Stimulated activated naive CD8-positive, alpha-beta T cell treated with anti-CD3 and anti-CD28 coated beads, Interleukin-15, Interleukin-2, amounts not matched to agents 100 U/mL and 50 U/mL, for 24 hours (primary cell): Measurements from ENCODE around the gene MYOZ3.

Experiments
- ATAC-seq: fragments of 150-1000 bp; cut with Tn5 transposase; one replicate; pipeline ENCODE4 v1.10.0; 2021
- DNase-seq: peaks from one replicate; pipeline ENCODE4 v3.0.0; 2021

Gene MYOZ3

GRCh38 chr5:150661086-150661485 is at the start of gene MYOZ3:
TSS of gene MYOZ3 (plus strand) at chr5:150661251. CDS start at chr5:150662942, 1,691 bp downstream.
- no peak for ATAC-seq
- DNase-seq = no peak

GRCh38 chr5:150612405-150612804 is 48.6 kb upstream of the MYOZ3 start:
- ATAC-seq (no peak), DNase-seq (no peak)

- DNase-seq = no peak
- no peak for ATAC-seq
Observed at GRCh38 chr5:150612905-150613670, 48.0 kb upstream of the MYOZ3 start.

- ATAC-seq (no peak), DNase-seq (no peak)
Observed at GRCh38 chr5:150613991-150614660, 46.9 kb upstream of the MYOZ3 start.

GRCh38 chr5:150614661-150615060 is 46.4 kb upstream of the MYOZ3 start:
- no peak for ATAC-seq
- DNase-seq = no peak

GRCh38 chr5:150615141-150615699 is 45.8 kb upstream of the MYOZ3 start:
- ATAC-seq (no peak), DNase-seq (no peak)

- no peak for ATAC-seq
- no peak for DNase-seq
Observed at GRCh38 chr5:150616024-150616470, 45.0 kb upstream of the MYOZ3 start.

- no peak for ATAC-seq
- no peak for DNase-seq
Observed at GRCh38 chr5:150616506-150616905, 44.5 kb upstream of the MYOZ3 start.

- DNase-seq (no peak), ATAC-seq (no peak)
Observed at GRCh38 chr5:150618163-150618562, 42.9 kb upstream of the MYOZ3 start.

- ATAC-seq (no peak), DNase-seq (no peak)
Observed at GRCh38 chr5:150618588-150619281, 42.3 kb upstream of the MYOZ3 start.

GRCh38 chr5:150619359-150620230 is 41.5 kb upstream of the MYOZ3 start:
- ATAC-seq (no peak), DNase-seq (no peak)

GRCh38 chr5:150621301-150621700 is 39.8 kb upstream of the MYOZ3 start:
- ATAC-seq (no peak), DNase-seq (no peak)

- no peak for ATAC-seq
Observed at GRCh38 chr5:150622157-150622556, 38.9 kb upstream of the MYOZ3 start.

GRCh38 chr5:150623152-150623877 is 37.7 kb upstream of the MYOZ3 start:
- ATAC-seq (no peak), DNase-seq (no peak)

More at GRCh38 chr5:150622157-150622556, 38.9 kb upstream of the MYOZ3 start:
- DNase-seq = no peak

- no peak for DNase-seq
- no peak for ATAC-seq
Observed at GRCh38 chr5:150623878-150624216, 37.2 kb upstream of the MYOZ3 start.

GRCh38 chr5:150624334-150625163 is 36.5 kb upstream of the MYOZ3 start:
- DNase-seq = peak; percentile 26
- ATAC-seq = peak; percentile 40

- DNase-seq (no peak), ATAC-seq (no peak)
Observed at GRCh38 chr5:150625164-150625535, 35.9 kb upstream of the MYOZ3 start.

GRCh38 chr5:150625831-150626746 is 35.0 kb upstream of the MYOZ3 start:
- ATAC-seq (peak; percentile 15), DNase-seq (peak; percentile 22)

- no peak for DNase-seq
- no peak for ATAC-seq
Observed at GRCh38 chr5:150626853-150627276, 34.2 kb upstream of the MYOZ3 start.
